ENCODE results near the gene C2orf68.

GRCh38 chr2:85591563-85591962 lies 20.3 kb downstream of the C2orf68 start:
- TF ChIP-seq REST (IDR thresholded peaks at IDR 0.05; ENCODE audit: insufficient read depth in 1 of 2, low read depth in 2 of 2, low read length in 2 of 2) (no peak), TAF1 (IDR thresholded peaks at IDR 0.05; ENCODE audit: borderline replicate concordance, insufficient read depth, low read length) (no peak), SIN3A (IDR thresholded peaks at IDR 0.05; ENCODE audit: borderline replicate concordance, insufficient read depth, low read length) (no peak), POLR2AphosphoS5 (IDR thresholded peaks at IDR 0.05; ENCODE audit: low read depth, low read length) (no peak), FOXP2 (optimal IDR thresholded peaks at IDR 0.05; ENCODE audit: borderline replicate concordance, extremely low read depth, extremely low read length, insufficient read depth) (no peak)

Data from PFSK-1 (cell line).